ENCODE results near the gene CCR8.
"Not testable (repeated sequence)": the region's sequence is repeated elsewhere in the genome, so short reads cannot be mapped to it uniquely, and the experiment has no call there.

- not testable (repeated sequence) for TF ChIP-seq ZFP3 (CRISPR knock-in tag; IDR thresholded peaks at IDR 0.05); ZFP30 (CRISPR knock-in tag; IDR thresholded peaks at IDR 0.05); ARNTL (CRISPR knock-in tag; IDR thresholded peaks at IDR 0.05; ENCODE audit: borderline replicate concordance, low read depth); PPARA (CRISPR knock-in tag; IDR thresholded peaks at IDR 0.05; ENCODE audit: borderline replicate concordance)
These were observed 23.8 kb downstream of the CCR8 start for GRCh38 chr3:39353168-39353927.
